Effector memory CD4-positive, alpha-beta T cell (primary cell): ENCODE measurements around the gene SETD5.

ENCODE experiments used
- DNase-seq, 3 donors: peaks; one replicate each; pipeline ENCODE4 v3.0.0-alpha.2; 2020
- H3K27ac ChIP-seq: 2 replicates; pipeline ENCODE4 v1.7.0; 2013; ENCODE audit warnings: mild to moderate bottlenecking, low read length, moderate library complexity; ENCODE audit not compliant: insufficient read depth, poor library complexity, severe bottlenecking
- H3K27me3 ChIP-seq: replicated peaks from 2 replicates; pipeline ENCODE4 v1.7.0; 2013; ENCODE audit warnings: mild to moderate bottlenecking, low read length; ENCODE audit not compliant: insufficient read depth, control insufficient read depth, poor library complexity, severe bottlenecking
- H3K36me3 ChIP-seq: 2 replicates; pipeline ENCODE4 v1.7.0; 2013; ENCODE audit warnings: mild to moderate bottlenecking, low read length, moderate library complexity; ENCODE audit not compliant: control insufficient read depth, insufficient read depth
- H3K4me1 ChIP-seq: 2 replicates; pipeline ENCODE4 v1.7.0; 2013; ENCODE audit warnings: low read length, mild to moderate bottlenecking; ENCODE audit not compliant: control insufficient read depth, insufficient read depth, poor library complexity, severe bottlenecking
- H3K4me3 ChIP-seq: 2 replicates; pipeline ENCODE4 v1.7.0; 2013; ENCODE audit warnings: low read length, low read depth, mild to moderate bottlenecking; ENCODE audit not compliant: insufficient read depth, poor library complexity, severe bottlenecking
- H3K9me3 ChIP-seq: 2 replicates; pipeline ENCODE4 v1.7.0; 2013; ENCODE audit warnings: mild to moderate bottlenecking, low read length, moderate library complexity; ENCODE audit not compliant: control insufficient read depth

The SETD5 gene

GRCh38 chr3:9408546-9408945 is 11.1 kb downstream of the SETD5 start:
- Histone ChIP-seq H3K27ac (no peak overlapping the region), H3K9me3 (no peaks in the 10 kb centered on the region), H3K27me3 (no peaks in the 10 kb centered on the region), H3K4me3 (no peak overlapping the region), H3K4me1 (peaks cover 16% of the 10 kb centered on the region), H3K36me3 (no peaks in the 10 kb centered on the region)
- DNase-seq, result no peak

GRCh38 chr3:9409981-9410854 is 12.8 kb downstream of the SETD5 start:
- Histone ChIP-seq H3K4me1 (peaks cover 10% of the 10 kb centered on the region), H3K9me3 (no peaks in the 10 kb centered on the region)
- no peak for DNase-seq

GRCh38 chr3:9411302-9411701 is 13.9 kb downstream of the SETD5 start:
- no peaks in the 10 kb centered on the region for H3K9me3 ChIP-seq
- H3K36me3 ChIP-seq, result no peaks in the 10 kb centered on the region
- H3K4me3 ChIP-seq, result no peak overlapping the region
- H3K4me1 ChIP-seq, result peaks cover 5% of the 10 kb centered on the region
- no peak overlapping the region for H3K27ac ChIP-seq
- no peak for DNase-seq
- no peaks in the 10 kb centered on the region for H3K27me3 ChIP-seq

More at GRCh38 chr3:9409981-9410854, 12.8 kb downstream of the SETD5 start:
- Histone ChIP-seq H3K4me3 (no peak overlapping the region), H3K36me3 (no peaks in the 10 kb centered on the region), H3K27me3 (no peaks in the 10 kb centered on the region), H3K27ac (no peak overlapping the region)

- H3K9me3 ChIP-seq, result no peaks in the 10 kb centered on the region
- DNase-seq, result no peak
- H3K4me1 ChIP-seq, result peaks cover 5% of the 10 kb centered on the region
- H3K27me3 ChIP-seq, result no peaks in the 10 kb centered on the region
- no peak overlapping the region for H3K4me3 ChIP-seq
- no peak overlapping the region for H3K27ac ChIP-seq
- H3K36me3 ChIP-seq, result no peaks in the 10 kb centered on the region
Observed at GRCh38 chr3:9412293-9412692, 14.9 kb downstream of the SETD5 start.

- no peak overlapping the region for H3K27ac ChIP-seq
Observed at GRCh38 chr3:9414826-9415225, 17.4 kb downstream of the SETD5 start.

GRCh38 chr3:9415485-9416138 is 18.2 kb downstream of the SETD5 start:
- Histone ChIP-seq H3K4me1 (peaks cover 5% of the 10 kb centered on the region), H3K4me3 (no peak overlapping the region), H3K27ac (no peak overlapping the region), H3K27me3 (no peaks in the 10 kb centered on the region), H3K36me3 (no peaks in the 10 kb centered on the region), H3K9me3 (no peaks in the 10 kb centered on the region)
- no peak for DNase-seq

More at GRCh38 chr3:9414826-9415225, 17.4 kb downstream of the SETD5 start:
- Histone ChIP-seq H3K9me3 (no peaks in the 10 kb centered on the region), H3K4me1 (peaks cover 5% of the 10 kb centered on the region), H3K36me3 (no peaks in the 10 kb centered on the region), H3K4me3 (no peak overlapping the region), H3K27me3 (no peaks in the 10 kb centered on the region)
- no peak for DNase-seq

- H3K27ac ChIP-seq, result no peak overlapping the region
Observed at GRCh38 chr3:9416139-9416780, 18.8 kb downstream of the SETD5 start.

GRCh38 chr3:9420850-9421549 is 23.6 kb downstream of the SETD5 start:
- H3K36me3 ChIP-seq, result peaks cover 9% of the 10 kb centered on the region
- no peak overlapping the region for H3K4me3 ChIP-seq
- no peak for DNase-seq
- no peaks in the 10 kb centered on the region for H3K27me3 ChIP-seq
- H3K4me1 ChIP-seq, result peaks cover 8% of the 10 kb centered on the region
- H3K27ac ChIP-seq, result peak overlapping the region; percentile 35
- H3K9me3 ChIP-seq, result no peaks in the 10 kb centered on the region

More at GRCh38 chr3:9416139-9416780, 18.8 kb downstream of the SETD5 start:
- H3K36me3 ChIP-seq, result no peaks in the 10 kb centered on the region
- H3K4me3 ChIP-seq, result no peak overlapping the region
- no peak for DNase-seq
- H3K4me1 ChIP-seq, result peaks cover 6% of the 10 kb centered on the region
- no peaks in the 10 kb centered on the region for H3K27me3 ChIP-seq
- no peaks in the 10 kb centered on the region for H3K9me3 ChIP-seq

GRCh38 chr3:9422712-9423424 is 25.5 kb downstream of the SETD5 start:
- H3K9me3 ChIP-seq, result no peaks in the 10 kb centered on the region
- peaks cover 8% of the 10 kb centered on the region for H3K4me1 ChIP-seq
- no peak overlapping the region for H3K4me3 ChIP-seq
- peak overlapping the region; percentile 28 for H3K27ac ChIP-seq
- H3K36me3 ChIP-seq, result peaks cover 18% of the 10 kb centered on the region
- no peaks in the 10 kb centered on the region for H3K27me3 ChIP-seq
- no peak for DNase-seq
